GM18870 (cell line): ENCODE data around the gene PGGHG.

Experiments used
- ATAC-seq: cut with Tn5 transposase; IDR thresholded peaks from one replicate; pipeline ENCODE4 v1.9.1; 2021; ENCODE audit warnings: moderate library complexity; ENCODE audit not compliant: unreplicated experiment

The PGGHG gene

DNA sequence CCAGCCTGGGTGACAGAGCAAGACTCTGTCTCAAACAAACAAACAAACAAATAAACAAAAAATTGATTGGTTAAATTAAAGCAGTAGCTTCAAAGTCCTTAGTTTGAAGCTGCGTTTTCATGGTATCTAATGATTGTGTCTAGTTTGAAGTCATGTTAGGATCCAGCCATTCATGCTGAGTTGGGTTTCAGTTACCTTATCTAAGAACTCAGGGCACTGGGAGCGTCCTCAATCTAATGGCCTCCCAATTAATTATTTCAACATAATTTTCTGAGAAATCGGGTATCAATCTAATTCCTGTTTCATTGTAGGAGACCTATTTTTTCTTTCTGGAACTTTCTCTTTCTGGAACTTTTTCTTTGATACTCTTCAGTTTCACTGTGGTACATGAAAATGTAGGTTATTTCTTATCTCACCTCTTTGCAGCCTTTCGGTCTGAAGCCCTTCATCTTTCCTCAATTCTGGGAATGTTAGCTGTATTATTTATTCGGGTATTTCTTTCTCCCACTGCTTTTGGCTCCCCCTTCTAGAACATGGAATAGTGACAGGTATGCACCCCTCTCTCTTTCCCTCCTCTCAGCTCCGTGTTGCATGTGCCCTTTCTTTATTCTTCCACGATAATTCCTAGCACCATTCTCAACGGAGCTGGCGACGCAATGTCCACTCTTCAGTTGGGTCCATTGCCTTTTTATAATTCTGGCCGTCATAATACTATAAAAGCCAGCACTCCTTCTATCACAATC is 56.1 kb downstream of the PGGHG start:
- ATAC-seq: no peak
